Kidney (tissue), 14 donors: Measurements from ENCODE around the gene CLDN9. TPM values are rescaled to one million over a fixed set of nuclear protein-coding genes. Genes with fewer than 3 reads are reported as not detected.

Source experiments
- DNase-seq, 5 donors: peaks; one replicate each; pipeline ENCODE4 v3.0.0-alpha.2; 2013 to 2020
- FAIRE-seq: peaks from 2 replicates; lab custom pipeline; 2012; peaks lifted over from hg19 to GRCh38; lab: Jason Lieb, UNC
- H3K27ac ChIP-seq, 2 donors: one replicate each; pipeline ENCODE4 v1.7.0; 2013; ENCODE audit warnings: low read depth in 2 of 2, low read length in 2 of 2, inconsistent platforms in 1 of 2
- H3K27me3 ChIP-seq: one replicate; pipeline ENCODE4 v1.7.1; 2013; ENCODE audit warnings: low read length, inconsistent platforms; ENCODE audit not compliant: control insufficient read depth, insufficient read depth
- H3K36me3 ChIP-seq, 3 donors: one replicate each; pipeline versions ENCODE4 v1.7.0 to v1.7.1; 2013; ENCODE audit warnings: low read length in 3 of 3, control low read depth in 1 of 3, inconsistent platforms in 1 of 3; ENCODE audit not compliant: insufficient read depth in 3 of 3, control insufficient read depth in 2 of 3
- H3K4me1 ChIP-seq, 3 donors: one replicate each; pipeline versions ENCODE4 v1.7.0 to v1.7.1; 2013; ENCODE audit warnings: low read length in 3 of 3, inconsistent platforms in 1 of 3, low read depth in 1 of 3; ENCODE audit not compliant: control insufficient read depth in 2 of 3, insufficient read depth in 2 of 3
- H3K4me3 ChIP-seq, 3 donors: one replicate each; pipeline versions ENCODE4 v1.7.0 to v1.8.1; 2013; ENCODE audit warnings: low read length in 3 of 3, control low read depth in 1 of 3, inconsistent platforms in 1 of 3
- H3K9ac ChIP-seq, 3 donors: one replicate each; pipeline versions ENCODE4 v1.7.0 to v1.7.1; 2013; ENCODE audit warnings: low read length in 3 of 3, control low read depth in 1 of 3, inconsistent platforms in 1 of 3
- H3K9me3 ChIP-seq, 3 donors: one replicate each; pipeline versions ENCODE4 v1.7.0 to v1.7.1; 2013; ENCODE audit warnings: low read length in 3 of 3, control low read depth in 1 of 3, inconsistent platforms in 1 of 3; ENCODE audit not compliant: control insufficient read depth in 2 of 3, insufficient read depth in 1 of 3
- CTCF ChIP-seq: IDR thresholded peaks from 3 replicates; pipeline ENCODE4 v1.5.1; 2012; ENCODE audit warnings: mild to moderate bottlenecking, moderate library complexity, borderline replicate concordance; ENCODE audit not compliant: insufficient read depth; ENCODE audit errors: extremely low read depth
- intact Hi-C: fragments of 100-400 bp; cut with DNase I; formaldehyde crosslinking; loops from one replicate; pipeline ENCODE4 v1.11.1; 2022
- polyA plus RNA-seq: library from polyadenylated mRNA; stranded (reverse); fragments of 350-450 nt; fragmentation: Illumina TruSeq; extraction: RNeasy Lipid Tissue Mini Kit (QIAGEN cat#74804); gene quantifications from one replicate; pipeline ENCODE4 v1.2.3, GENCODE V29; 2014; ENCODE audit warnings: low read depth, low replicate concordance; ENCODE audit not compliant: insufficient read depth
- total RNA-seq: library from RNA; stranded (reverse); fragmentation: NEBNext Ultra II Directional; extraction: Animal tissue kit (Norgen Biotek cat#: 25700); gene quantifications from one replicate; pipeline ENCODE4 v1.2.1, GENCODE V29; 2021
- donor health status: control.
- donor health status: control.
- donor health status: control.
- donor health status: control.
- donor health status: control.
- donor health status: DM: yes; HTN: yes; CAD: no.
- donor health status: Normal renal cell carcinoma (clear cell type).

Gene CLDN9
- total and polyA plus RNA-seq, 2 donors from 2014 or later, result 0.60 TPM; not detected in 1

- Histone ChIP-seq H3K9ac (no peak overlapping the region), H3K4me3 (no peak overlapping the region), H3K4me1 (peaks cover 0 to 23% (median 18%) of the 10 kb centered on the region in 3 donors), H3K36me3 (peaks cover 2 to 5% (median 3%) of the 10 kb centered on the region in 3 donors), H3K27ac (no peak overlapping the region), H3K27me3 (peaks cover 14% of the 10 kb centered on the region), H3K9me3 (no peaks in the 10 kb centered on the region)
- intact Hi-C loops, result no loop called here
- FAIRE-seq (no peak), DNase-seq (no peak)
- no peak for TF ChIP-seq CTCF
Measured at GRCh38 chr16:3025032-3026002, 12.6 kb downstream of the CLDN9 start.

GRCh38 chr16:3026003-3026378 lies 13.3 kb downstream of the CLDN9 start:
- DNase-seq (no peak), FAIRE-seq (no peak)
- Histone ChIP-seq H3K4me1 (peaks cover 0 to 18% (median 18%) of the 10 kb centered on the region in 3 donors), H3K27me3 (peaks cover 14% of the 10 kb centered on the region), H3K9ac (no peak overlapping the region), H3K4me3 (no peak overlapping the region), H3K36me3 (peaks cover 2 to 5% (median 3%) of the 10 kb centered on the region in 3 donors), H3K27ac (no peak overlapping the region), H3K9me3 (no peaks in the 10 kb centered on the region)
- intact Hi-C loops, result no loop called here
- no peak for TF ChIP-seq CTCF

GRCh38 chr16:3026609-3027488 lies 14.1 kb downstream of the CLDN9 start:
- intact Hi-C loops, result no loop called here
- Histone ChIP-seq H3K9me3 (no peaks in the 10 kb centered on the region), H3K27me3 (peaks cover 17% of the 10 kb centered on the region), H3K4me3 (no peak overlapping the region), H3K27ac (no peak overlapping the region), H3K4me1 (peaks cover 0 to 14% (median 13%) of the 10 kb centered on the region in 3 donors), H3K9ac (no peak overlapping the region), H3K36me3 (peaks cover 2 to 5% (median 3%) of the 10 kb centered on the region in 3 donors)
- FAIRE-seq, result no peak
- no peak for TF ChIP-seq CTCF
- peak in 1 of 5 donors; percentile 79 for DNase-seq
